Measurements from ENCODE around the gene CIAO1.

DNA sequence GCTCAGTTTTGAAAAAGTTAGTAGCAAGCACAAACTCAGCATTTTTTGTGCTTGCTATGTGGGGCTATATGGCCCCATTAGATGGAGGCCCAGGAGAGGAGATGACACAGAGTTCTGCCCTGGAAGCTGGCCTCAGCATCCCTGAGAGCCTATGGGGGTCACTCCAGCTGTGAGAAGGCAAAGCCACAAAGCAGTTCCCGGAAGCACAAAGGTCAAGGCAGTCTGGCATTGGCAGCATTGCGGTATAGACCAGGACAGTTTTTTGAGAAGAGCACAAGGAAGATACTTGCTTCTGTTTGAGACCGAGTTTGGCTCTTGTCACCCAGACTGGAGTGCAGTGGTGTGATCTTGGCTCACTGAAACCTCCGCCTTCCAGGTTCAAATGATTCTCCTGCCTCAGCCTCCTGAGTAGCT is 51.6 kb downstream of the CIAO1 start:
- no peak for TF ChIP-seq EZH2 (IDR thresholded peaks at IDR 0.05; ENCODE audit: borderline replicate concordance, insufficient read depth, low read depth, low read length, poor library complexity, severe bottlenecking)
- TF ChIP-seq, protein P1, sequence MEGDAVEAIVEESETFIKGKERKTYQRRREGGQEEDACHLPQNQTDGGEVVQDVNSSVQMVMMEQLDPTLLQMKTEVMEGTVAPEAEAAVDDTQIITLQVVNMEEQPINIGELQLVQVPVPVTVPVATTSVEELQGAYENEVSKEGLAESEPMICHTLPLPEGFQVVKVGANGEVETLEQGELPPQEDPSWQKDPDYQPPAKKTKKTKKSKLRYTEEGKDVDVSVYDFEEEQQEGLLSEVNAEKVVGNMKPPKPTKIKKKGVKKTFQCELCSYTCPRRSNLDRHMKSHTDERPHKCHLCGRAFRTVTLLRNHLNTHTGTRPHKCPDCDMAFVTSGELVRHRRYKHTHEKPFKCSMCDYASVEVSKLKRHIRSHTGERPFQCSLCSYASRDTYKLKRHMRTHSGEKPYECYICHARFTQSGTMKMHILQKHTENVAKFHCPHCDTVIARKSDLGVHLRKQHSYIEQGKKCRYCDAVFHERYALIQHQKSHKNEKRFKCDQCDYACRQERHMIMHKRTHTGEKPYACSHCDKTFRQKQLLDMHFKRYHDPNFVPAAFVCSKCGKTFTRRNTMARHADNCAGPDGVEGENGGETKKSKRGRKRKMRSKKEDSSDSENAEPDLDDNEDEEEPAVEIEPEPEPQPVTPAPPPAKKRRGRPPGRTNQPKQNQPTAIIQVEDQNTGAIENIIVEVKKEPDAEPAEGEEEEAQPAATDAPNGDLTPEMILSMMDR (IDR thresholded peaks at IDR 0.05), result no peak
